Measurements from ENCODE around the gene LRRK1.

DNA sequence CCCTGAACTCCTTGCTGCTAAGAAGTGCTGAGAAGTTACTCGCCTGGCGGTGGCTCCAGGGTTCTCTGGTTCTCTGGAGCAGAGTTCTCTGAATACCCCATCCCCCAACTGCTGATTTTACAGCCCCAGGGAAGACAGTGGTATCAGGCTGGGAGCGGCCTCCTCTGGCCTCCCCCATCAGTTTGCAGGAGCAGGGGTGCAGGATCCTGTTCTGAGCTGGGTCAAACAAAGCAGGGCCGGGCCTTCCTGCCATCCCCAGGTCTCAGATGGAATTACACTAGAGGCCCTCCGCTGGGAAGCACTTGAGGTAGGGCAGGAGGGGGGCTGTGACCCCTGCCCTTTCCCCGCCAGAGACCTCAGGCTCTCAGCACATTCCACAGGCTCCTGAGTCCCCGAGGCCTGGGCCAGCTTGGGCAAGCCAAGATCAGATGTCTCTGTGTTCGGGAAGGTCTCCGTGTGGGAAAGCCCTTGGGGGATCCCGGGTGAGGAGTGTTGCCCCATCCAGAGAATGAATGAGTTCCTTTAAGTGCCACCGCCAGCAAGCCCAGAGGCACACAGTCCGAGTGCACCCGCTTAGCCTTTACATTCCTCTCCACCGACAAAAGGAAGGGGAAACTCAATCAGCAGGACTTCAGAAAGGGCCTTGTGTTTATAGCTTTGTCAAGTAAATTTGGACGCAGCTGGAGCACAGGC, 149.9 kb downstream of the LRRK1 start:
- TF ChIP-seq POLR2AphosphoS5 (IDR thresholded peaks at IDR 0.05; ENCODE audit: borderline replicate concordance, low read depth, low read length): no peak
- TF ChIP-seq EZH2 (IDR thresholded peaks at IDR 0.05): no peak

Measured in SK-N-MC (cell line).